Epithelial cell of proximal tubule (primary cell): ENCODE data around the gene OR4D10. TPM values are rescaled to one million over a fixed set of nuclear protein-coding genes. Genes with fewer than 3 reads are reported as not detected.
"Not testable (repeated sequence)": the region's sequence is repeated elsewhere in the genome, so short reads cannot be mapped to it uniquely, and the experiment has no call there.

Source experiments
- DNase-seq: peaks from one replicate; pipeline ENCODE4 v3.0.0-alpha.2; 2011; ENCODE audit warnings: low read depth
- H3K4me3 ChIP-seq: 2 replicates; pipeline ENCODE4 v1.5.1; 2011; ENCODE audit warnings: low read depth, mild to moderate bottlenecking, low read length
- CTCF ChIP-seq: conservative IDR thresholded peaks from 2 replicates; pipeline ENCODE4 v1.5.1; 2012; ENCODE audit warnings: low read depth, mild to moderate bottlenecking, low read length
- total RNA-seq: library from RNA; depleted of rRNA; stranded (reverse); fragments of >200 nt; gene quantifications from 2 replicates; pipeline ENCODE4 v1.2.3, GENCODE V29; 2015

OR4D10 gene
- total RNA-seq, 1 donor from 2014 or later: not detected

GRCh38 chr11:59436169-59436568 lies 36.9 kb upstream of the OR4D10 start, which contains the start of gene OR5A1:
Gene OR5A1 (plus strand): TSS chr11:59436469. CDS start chr11:59443169, 6,700 bp downstream.
- TF ChIP-seq CTCF: no peak
- H3K4me3 ChIP-seq: no peak within 1 kb of the TSS
- DNase-seq: no peak

GRCh38 chr11:59437770-59438169 lies 35.3 kb upstream of the OR4D10 start:
- TF ChIP-seq CTCF: no peak
- H3K4me3 ChIP-seq: no peak overlapping the region
- no peak for DNase-seq

GRCh38 chr11:59445624-59446023 lies 27.5 kb upstream of the OR4D10 start:
- DNase-seq, H3K4me3 ChIP-seq: not testable (repeated sequence)

GRCh38 chr11:59448484-59448883 lies 24.6 kb upstream of the OR4D10 start:
- TF ChIP-seq CTCF: no peak
- DNase-seq: no peak
- H3K4me3 ChIP-seq: no peak overlapping the region

GRCh38 chr11:59456661-59457060 lies 16.5 kb upstream of the OR4D10 start, which contains the start of gene OR4D6:
Gene OR4D6 (plus strand): TSS chr11:59456961. CDS start chr11:59456961, 0 bp downstream.
- no peak for DNase-seq
- no peak for TF ChIP-seq CTCF
- H3K4me3 ChIP-seq: no peak within 1 kb of the TSS

- DNase-seq: no peak
- TF ChIP-seq CTCF: no peak
- H3K4me3 ChIP-seq: no peak overlapping the region
Observed at GRCh38 chr11:59459916-59460315, 13.2 kb upstream of the OR4D10 start.

GRCh38 chr11:59463190-59463641 lies 9.9 kb upstream of the OR4D10 start:
- no peak for TF ChIP-seq CTCF
- no peak overlapping the region for H3K4me3 ChIP-seq
- DNase-seq: no peak
